ENCODE results near the gene MALAT1.

The MALAT1 gene

DNA sequence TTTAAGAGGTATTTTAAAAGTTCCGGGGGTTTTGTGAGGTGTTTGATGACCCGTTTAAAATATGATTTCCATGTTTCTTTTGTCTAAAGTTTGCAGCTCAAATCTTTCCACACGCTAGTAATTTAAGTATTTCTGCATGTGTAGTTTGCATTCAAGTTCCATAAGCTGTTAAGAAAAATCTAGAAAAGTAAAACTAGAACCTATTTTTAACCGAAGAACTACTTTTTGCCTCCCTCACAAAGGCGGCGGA is 193 bp upstream of the MALAT1 start:
- Mint-ChIP-seq H3K4me1 (ENCODE audit: low read depth) (peaks cover 32% of the 10 kb centered on the region), H3K4me3 (no peak overlapping the region), H3K9me3 (no peaks in the 10 kb centered on the region)

DNA sequence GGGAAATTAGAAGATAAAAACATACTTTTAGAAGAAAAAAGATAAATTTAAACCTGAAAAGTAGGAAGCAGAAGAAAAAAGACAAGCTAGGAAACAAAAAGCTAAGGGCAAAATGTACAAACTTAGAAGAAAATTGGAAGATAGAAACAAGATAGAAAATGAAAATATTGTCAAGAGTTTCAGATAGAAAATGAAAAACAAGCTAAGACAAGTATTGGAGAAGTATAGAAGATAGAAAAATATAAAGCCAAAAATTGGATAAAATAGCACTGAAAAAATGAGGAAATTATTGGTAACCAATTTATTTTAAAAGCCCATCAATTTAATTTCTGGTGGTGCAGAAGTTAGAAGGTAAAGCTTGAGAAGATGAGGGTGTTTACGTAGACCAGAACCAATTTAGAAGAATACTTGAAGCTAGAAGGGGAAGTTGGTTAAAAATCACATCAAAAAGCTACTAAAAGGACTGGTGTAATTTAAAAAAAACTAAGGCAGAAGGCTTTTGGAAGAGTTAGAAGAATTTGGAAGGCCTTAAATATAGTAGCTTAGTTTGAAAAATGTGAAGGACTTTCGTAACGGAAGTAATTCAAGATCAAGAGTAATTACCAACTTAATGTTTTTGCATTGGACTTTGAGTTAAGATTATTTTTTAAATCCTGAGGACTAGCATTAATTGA is 1.0 kb downstream of the MALAT1 start:
- no peak for DNase-seq (ENCODE audit: low spot score)
- Mint-ChIP-seq H3K4me1 (ENCODE audit: low read depth) (peaks cover 30% of the 10 kb centered on the region), H3K27me3 (ENCODE audit: low read depth) (peaks cover 5% of the 10 kb centered on the region), H3K27ac (no peak overlapping the region), H3K9me3 (no peaks in the 10 kb centered on the region), H3K36me3 (ENCODE audit: low read depth) (no peaks in the 10 kb centered on the region), H3K4me3 (no peak overlapping the region)

More for the DNA sequence above, 193 bp upstream of the MALAT1 start:
- H3K27ac Mint-ChIP-seq: no peak overlapping the region
- no peaks in the 10 kb centered on the region for H3K36me3 Mint-ChIP-seq (ENCODE audit: low read depth)
- H3K27me3 Mint-ChIP-seq (ENCODE audit: low read depth): peaks cover 5% of the 10 kb centered on the region
- DNase-seq (ENCODE audit: low spot score): no peak

DNA sequence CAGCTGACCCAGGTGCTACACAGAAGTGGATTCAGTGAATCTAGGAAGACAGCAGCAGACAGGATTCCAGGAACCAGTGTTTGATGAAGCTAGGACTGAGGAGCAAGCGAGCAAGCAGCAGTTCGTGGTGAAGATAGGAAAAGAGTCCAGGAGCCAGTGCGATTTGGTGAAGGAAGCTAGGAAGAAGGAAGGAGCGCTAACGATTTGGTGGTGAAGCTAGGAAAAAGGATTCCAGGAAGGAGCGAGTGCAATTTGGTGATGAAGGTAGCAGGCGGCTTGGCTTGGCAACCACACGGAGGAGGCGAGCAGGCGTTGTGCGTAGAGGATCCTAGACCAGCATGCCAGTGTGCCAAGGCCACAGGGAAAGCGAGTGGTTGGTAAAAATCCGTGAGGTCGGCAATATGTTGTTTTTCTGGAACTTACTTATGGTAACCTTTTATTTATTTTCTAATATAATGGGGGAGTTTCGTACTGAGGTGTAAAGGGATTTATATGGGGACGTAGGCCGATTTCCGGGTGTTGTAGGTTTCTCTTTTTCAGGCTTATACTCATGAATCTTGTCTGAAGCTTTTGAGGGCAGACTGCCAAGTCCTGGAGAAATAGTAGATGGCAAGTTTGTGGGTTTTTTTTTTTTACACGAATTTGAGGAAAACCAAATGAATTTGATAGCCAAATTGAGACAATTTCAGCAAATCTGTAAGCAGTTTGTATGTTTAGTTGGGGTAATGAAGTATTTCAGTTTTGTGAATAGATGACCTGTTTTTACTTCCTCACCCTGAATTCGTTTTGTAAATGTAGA is 1.7 kb downstream of the MALAT1 start:
- Mint-ChIP-seq H3K27me3 (ENCODE audit: low read depth) (peaks cover 5% of the 10 kb centered on the region), H3K4me1 (ENCODE audit: low read depth) (peaks cover 35% of the 10 kb centered on the region), H3K9me3 (no peaks in the 10 kb centered on the region), H3K36me3 (ENCODE audit: low read depth) (no peaks in the 10 kb centered on the region), H3K4me3 (no peak overlapping the region), H3K27ac (no peak overlapping the region)
- DNase-seq (ENCODE audit: low spot score): peak; percentile 45

DNA sequence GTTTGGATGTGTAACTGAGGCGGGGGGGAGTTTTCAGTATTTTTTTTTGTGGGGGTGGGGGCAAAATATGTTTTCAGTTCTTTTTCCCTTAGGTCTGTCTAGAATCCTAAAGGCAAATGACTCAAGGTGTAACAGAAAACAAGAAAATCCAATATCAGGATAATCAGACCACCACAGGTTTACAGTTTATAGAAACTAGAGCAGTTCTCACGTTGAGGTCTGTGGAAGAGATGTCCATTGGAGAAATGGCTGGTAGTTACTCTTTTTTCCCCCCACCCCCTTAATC is 2.3 kb downstream of the MALAT1 start:
- H3K4me1 Mint-ChIP-seq (ENCODE audit: low read depth): peaks cover 39% of the 10 kb centered on the region
- H3K9me3 Mint-ChIP-seq: no peaks in the 10 kb centered on the region
- H3K27me3 Mint-ChIP-seq (ENCODE audit: low read depth): peaks cover 5% of the 10 kb centered on the region
- H3K4me3 Mint-ChIP-seq: no peak overlapping the region
- no peak for DNase-seq (ENCODE audit: low spot score)
- no peak overlapping the region for H3K27ac Mint-ChIP-seq
- no peaks in the 10 kb centered on the region for H3K36me3 Mint-ChIP-seq (ENCODE audit: low read depth)

DNA sequence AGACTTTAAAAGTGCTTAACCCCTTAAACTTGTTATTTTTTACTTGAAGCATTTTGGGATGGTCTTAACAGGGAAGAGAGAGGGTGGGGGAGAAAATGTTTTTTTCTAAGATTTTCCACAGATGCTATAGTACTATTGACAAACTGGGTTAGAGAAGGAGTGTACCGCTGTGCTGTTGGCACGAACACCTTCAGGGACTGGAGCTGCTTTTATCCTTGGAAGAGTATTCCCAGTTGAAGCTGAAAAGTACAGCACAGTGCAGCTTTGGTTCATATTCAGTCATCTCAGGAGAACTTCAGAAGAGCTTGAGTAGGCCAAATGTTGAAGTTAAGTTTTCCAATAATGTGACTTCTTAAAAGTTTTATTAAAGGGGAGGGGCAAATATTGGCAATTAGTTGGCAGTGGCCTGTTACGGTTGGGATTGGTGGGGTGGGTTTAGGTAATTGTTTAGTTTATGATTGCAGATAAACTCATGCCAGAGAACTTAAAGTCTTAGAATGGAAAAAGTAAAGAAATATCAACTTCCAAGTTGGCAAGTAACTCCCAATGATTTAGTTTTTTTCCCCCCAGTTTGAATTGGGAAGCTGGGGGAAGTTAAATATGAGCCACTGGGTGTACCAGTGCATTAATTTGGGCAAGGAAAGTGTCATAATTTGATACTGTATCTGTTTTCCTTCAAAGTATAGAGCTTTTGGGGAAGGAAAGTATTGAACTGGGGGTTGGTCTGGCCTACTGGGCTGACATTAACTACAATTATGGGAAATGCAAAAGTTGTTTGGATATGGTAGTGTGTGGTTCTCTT is 2.8 kb downstream of the MALAT1 start:
- Mint-ChIP-seq H3K36me3 (ENCODE audit: low read depth) (no peaks in the 10 kb centered on the region), H3K27me3 (ENCODE audit: low read depth) (peaks cover 5% of the 10 kb centered on the region), H3K4me1 (ENCODE audit: low read depth) (peaks cover 40% of the 10 kb centered on the region), H3K27ac (no peak overlapping the region), H3K9me3 (no peaks in the 10 kb centered on the region), H3K4me3 (no peak overlapping the region)
- DNase-seq (ENCODE audit: low spot score): no peak

DNA sequence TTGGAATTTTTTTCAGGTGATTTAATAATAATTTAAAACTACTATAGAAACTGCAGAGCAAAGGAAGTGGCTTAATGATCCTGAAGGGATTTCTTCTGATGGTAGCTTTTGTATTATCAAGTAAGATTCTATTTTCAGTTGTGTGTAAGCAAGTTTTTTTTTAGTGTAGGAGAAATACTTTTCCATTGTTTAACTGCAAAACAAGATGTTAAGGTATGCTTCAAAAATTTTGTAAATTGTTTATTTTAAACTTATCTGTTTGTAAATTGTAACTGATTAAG is 3.4 kb downstream of the MALAT1 start:
- Mint-ChIP-seq H3K9me3 (no peaks in the 10 kb centered on the region), H3K4me3 (no peak overlapping the region), H3K27me3 (ENCODE audit: low read depth) (peaks cover 5% of the 10 kb centered on the region), H3K36me3 (ENCODE audit: low read depth) (no peaks in the 10 kb centered on the region), H3K27ac (no peak overlapping the region), H3K4me1 (ENCODE audit: low read depth) (peaks cover 41% of the 10 kb centered on the region)
- DNase-seq (ENCODE audit: low spot score): no peak

DNA sequence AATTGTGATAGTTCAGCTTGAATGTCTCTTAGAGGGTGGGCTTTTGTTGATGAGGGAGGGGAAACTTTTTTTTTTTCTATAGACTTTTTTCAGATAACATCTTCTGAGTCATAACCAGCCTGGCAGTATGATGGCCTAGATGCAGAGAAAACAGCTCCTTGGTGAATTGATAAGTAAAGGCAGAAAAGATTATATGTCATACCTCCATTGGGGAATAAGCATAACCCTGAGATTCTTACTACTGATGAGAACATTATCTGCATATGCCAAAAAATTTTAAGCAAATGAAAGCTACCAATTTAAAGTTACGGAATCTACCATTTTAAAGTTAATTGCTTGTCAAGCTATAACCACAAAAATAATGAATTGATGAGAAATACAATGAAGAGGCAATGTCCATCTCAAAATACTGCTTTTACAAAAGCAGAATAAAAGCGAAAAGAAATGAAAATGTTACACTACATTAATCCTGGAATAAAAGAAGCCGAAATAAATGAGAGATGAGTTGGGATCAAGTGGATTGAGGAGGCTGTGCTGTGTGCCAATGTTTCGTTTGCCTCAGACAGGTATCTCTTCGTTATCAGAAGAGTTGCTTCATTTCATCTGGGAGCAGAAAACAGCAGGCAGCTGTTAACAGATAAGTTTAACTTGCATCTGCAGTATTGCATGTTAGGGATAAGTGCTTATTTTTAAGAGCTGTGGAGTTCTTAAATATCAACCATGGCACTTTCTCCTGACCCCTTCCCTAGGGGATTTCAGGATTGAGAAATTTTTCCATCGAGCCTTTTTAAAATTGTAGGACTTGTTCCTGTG is 3.9 kb downstream of the MALAT1 start:
- Mint-ChIP-seq H3K9me3 (no peaks in the 10 kb centered on the region), H3K27ac (no peak overlapping the region), H3K27me3 (ENCODE audit: low read depth) (peaks cover 5% of the 10 kb centered on the region), H3K36me3 (ENCODE audit: low read depth) (no peaks in the 10 kb centered on the region), H3K4me1 (ENCODE audit: low read depth) (peaks cover 46% of the 10 kb centered on the region), H3K4me3 (no peak overlapping the region)
- no peak for DNase-seq (ENCODE audit: low spot score)

DNA sequence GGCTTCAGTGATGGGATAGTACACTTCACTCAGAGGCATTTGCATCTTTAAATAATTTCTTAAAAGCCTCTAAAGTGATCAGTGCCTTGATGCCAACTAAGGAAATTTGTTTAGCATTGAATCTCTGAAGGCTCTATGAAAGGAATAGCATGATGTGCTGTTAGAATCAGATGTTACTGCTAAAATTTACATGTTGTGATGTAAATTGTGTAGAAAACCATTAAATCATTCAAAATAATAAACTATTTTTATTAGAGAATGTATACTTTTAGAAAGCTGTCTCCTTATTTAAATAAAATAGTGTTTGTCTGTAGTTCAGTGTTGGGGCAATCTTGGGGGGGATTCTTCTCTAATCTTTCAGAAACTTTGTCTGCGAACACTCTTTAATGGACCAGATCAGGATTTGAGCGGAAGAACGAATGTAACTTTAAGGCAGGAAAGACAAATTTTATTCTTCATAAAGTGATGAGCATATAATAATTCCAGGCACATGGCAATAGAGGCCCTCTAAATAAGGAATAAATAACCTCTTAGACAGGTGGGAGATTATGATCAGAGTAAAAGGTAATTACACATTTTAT is 4.6 kb downstream of the MALAT1 start:
- Mint-ChIP-seq H3K4me3 (no peak overlapping the region), H3K27ac (peak overlapping the region; percentile 88), H3K27me3 (ENCODE audit: low read depth) (peaks cover 5% of the 10 kb centered on the region), H3K4me1 (ENCODE audit: low read depth) (peaks cover 47% of the 10 kb centered on the region), H3K36me3 (ENCODE audit: low read depth) (no peaks in the 10 kb centered on the region), H3K9me3 (no peaks in the 10 kb centered on the region)
- no peak for DNase-seq (ENCODE audit: low spot score)

DNA sequence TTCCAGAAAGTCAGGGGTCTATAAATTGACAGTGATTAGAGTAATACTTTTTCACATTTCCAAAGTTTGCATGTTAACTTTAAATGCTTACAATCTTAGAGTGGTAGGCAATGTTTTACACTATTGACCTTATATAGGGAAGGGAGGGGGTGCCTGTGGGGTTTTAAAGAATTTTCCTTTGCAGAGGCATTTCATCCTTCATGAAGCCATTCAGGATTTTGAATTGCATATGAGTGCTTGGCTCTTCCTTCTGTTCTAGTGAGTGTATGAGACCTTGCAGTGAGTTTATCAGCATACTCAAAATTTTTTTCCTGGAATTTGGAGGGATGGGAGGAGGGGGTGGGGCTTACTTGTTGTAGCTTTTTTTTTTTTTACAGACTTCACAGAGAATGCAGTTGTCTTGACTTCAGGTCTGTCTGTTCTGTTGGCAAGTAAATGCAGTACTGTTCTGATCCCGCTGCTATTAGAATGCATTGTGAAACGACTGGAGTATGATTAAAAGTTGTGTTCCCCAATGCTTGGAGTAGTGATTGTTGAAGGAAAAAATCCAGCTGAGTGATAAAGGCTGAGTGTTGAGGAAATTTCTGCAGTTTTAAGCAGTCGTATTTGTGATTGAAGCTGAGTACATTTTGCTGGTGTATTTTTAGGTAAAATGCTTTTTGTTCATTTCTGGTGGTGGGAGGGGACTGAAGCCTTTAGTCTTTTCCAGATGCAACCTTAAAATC is 5.3 kb downstream of the MALAT1 start:
- no peaks in the 10 kb centered on the region for H3K36me3 Mint-ChIP-seq (ENCODE audit: low read depth)
- H3K4me1 Mint-ChIP-seq (ENCODE audit: low read depth): peaks cover 47% of the 10 kb centered on the region
- H3K4me3 Mint-ChIP-seq: no peak overlapping the region
- H3K27me3 Mint-ChIP-seq (ENCODE audit: low read depth): peaks cover 5% of the 10 kb centered on the region
- no peaks in the 10 kb centered on the region for H3K9me3 Mint-ChIP-seq
- H3K27ac Mint-ChIP-seq: peak overlapping the region; percentile 88
- no peak for DNase-seq (ENCODE audit: low spot score)

DNA sequence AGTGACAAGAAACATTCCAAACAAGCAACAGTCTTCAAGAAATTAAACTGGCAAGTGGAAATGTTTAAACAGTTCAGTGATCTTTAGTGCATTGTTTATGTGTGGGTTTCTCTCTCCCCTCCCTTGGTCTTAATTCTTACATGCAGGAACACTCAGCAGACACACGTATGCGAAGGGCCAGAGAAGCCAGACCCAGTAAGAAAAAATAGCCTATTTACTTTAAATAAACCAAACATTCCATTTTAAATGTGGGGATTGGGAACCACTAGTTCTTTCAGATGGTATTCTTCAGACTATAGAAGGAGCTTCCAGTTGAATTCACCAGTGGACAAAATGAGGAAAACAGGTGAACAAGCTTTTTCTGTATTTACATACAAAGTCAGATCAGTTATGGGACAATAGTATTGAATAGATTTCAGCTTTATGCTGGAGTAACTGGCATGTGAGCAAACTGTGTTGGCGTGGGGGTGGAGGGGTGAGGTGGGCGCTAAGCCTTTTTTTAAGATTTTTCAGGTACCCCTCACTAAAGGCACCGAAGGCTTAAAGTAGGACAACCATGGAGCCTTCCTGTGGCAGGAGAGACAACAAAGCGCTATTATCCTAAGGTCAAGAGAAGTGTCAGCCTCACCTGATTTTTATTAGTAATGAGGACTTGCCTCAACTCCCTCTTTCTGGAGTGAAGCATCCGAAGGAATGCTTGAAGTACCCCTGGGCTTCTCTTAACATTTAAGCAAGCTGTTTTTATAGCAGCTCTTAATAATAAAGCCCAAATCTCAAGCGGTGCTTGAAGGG is 6.0 kb downstream of the MALAT1 start:
- Mint-ChIP-seq H3K4me3 (no peak overlapping the region), H3K4me1 (ENCODE audit: low read depth) (peaks cover 50% of the 10 kb centered on the region), H3K36me3 (ENCODE audit: low read depth) (no peaks in the 10 kb centered on the region), H3K27me3 (ENCODE audit: low read depth) (peaks cover 5% of the 10 kb centered on the region), H3K27ac (peak overlapping the region; percentile 88), H3K9me3 (no peaks in the 10 kb centered on the region)
- DNase-seq (ENCODE audit: low spot score): no peak

DNA sequence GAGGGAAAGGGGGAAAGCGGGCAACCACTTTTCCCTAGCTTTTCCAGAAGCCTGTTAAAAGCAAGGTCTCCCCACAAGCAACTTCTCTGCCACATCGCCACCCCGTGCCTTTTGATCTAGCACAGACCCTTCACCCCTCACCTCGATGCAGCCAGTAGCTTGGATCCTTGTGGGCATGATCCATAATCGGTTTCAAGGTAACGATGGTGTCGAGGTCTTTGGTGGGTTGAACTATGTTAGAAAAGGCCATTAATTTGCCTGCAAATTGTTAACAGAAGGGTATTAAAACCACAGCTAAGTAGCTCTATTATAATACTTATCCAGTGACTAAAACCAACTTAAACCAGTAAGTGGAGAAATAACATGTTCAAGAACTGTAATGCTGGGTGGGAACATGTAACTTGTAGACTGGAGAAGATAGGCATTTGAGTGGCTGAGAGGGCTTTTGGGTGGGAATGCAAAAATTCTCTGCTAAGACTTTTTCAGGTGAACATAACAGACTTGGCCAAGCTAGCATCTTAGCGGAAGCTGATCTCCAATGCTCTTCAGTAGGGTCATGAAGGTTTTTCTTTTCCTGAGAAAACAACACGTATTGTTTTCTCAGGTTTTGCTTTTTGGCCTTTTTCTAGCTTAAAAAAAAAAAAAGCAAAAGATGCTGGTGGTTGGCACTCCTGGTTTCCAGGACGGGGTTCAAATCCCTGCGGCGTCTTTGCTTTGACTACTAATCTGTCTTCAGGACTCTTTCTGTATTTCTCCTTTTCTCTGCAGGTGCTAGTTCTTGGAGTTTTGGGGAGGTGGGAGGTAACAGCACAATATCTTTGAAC is 6.8 kb downstream of the MALAT1 start:
- H3K27ac Mint-ChIP-seq: peak overlapping the region; percentile 83
- H3K36me3 Mint-ChIP-seq (ENCODE audit: low read depth): no peaks in the 10 kb centered on the region
- peaks cover 54% of the 10 kb centered on the region for H3K4me1 Mint-ChIP-seq (ENCODE audit: low read depth)
- no peak for DNase-seq (ENCODE audit: low spot score)
- H3K27me3 Mint-ChIP-seq (ENCODE audit: low read depth): peaks cover 5% of the 10 kb centered on the region
- no peaks in the 10 kb centered on the region for H3K9me3 Mint-ChIP-seq
- H3K4me3 Mint-ChIP-seq: no peak overlapping the region

DNA sequence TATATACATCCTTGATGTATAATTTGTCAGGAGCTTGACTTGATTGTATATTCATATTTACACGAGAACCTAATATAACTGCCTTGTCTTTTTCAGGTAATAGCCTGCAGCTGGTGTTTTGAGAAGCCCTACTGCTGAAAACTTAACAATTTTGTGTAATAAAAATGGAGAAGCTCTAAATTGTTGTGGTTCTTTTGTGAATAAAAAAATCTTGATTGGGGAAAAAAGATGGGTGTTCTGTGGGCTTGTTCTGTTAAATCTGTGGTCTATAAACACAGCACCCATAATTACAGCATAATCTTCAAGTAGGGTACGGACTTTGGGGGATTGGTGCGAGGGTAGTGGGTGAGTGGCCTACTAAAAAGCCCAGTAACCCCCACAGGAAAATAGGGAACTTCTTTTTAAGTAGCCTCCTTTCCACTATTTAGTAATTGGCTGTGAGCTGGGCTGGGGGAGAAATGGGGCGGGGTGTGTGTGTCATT is 7.5 kb downstream of the MALAT1 start:
- H3K4me1 Mint-ChIP-seq (ENCODE audit: low read depth): peaks cover 53% of the 10 kb centered on the region
- H3K36me3 Mint-ChIP-seq (ENCODE audit: low read depth): no peaks in the 10 kb centered on the region
- no peaks in the 10 kb centered on the region for H3K9me3 Mint-ChIP-seq
- no peak overlapping the region for H3K4me3 Mint-ChIP-seq
- peaks cover 2% of the 10 kb centered on the region for H3K27me3 Mint-ChIP-seq (ENCODE audit: low read depth)
- no peak for DNase-seq (ENCODE audit: low spot score)
- H3K27ac Mint-ChIP-seq: peak overlapping the region; percentile 83
